GM08714 (cell line): Measurements from ENCODE around the gene HK1.
"Not testable (repeated sequence)": the region's sequence is repeated elsewhere in the genome, so short reads cannot be mapped to it uniquely, and the experiment has no call there.

Source experiments
- H3K4me3 ChIP-seq: fragments of 200-500 bp; sonication (Bioruptor generic); 2 replicates; pipeline ENCODE4 v1.5.1; 2014; ENCODE audit warnings: mild to moderate bottlenecking, low read length, inconsistent platforms
- ZNF274 ChIP-seq: IDR thresholded peaks from 2 replicates; pipeline ENCODE4 v1.6.1; 2012; ENCODE audit warnings: mild to moderate bottlenecking, low read depth, low read length

Gene HK1

DNA sequence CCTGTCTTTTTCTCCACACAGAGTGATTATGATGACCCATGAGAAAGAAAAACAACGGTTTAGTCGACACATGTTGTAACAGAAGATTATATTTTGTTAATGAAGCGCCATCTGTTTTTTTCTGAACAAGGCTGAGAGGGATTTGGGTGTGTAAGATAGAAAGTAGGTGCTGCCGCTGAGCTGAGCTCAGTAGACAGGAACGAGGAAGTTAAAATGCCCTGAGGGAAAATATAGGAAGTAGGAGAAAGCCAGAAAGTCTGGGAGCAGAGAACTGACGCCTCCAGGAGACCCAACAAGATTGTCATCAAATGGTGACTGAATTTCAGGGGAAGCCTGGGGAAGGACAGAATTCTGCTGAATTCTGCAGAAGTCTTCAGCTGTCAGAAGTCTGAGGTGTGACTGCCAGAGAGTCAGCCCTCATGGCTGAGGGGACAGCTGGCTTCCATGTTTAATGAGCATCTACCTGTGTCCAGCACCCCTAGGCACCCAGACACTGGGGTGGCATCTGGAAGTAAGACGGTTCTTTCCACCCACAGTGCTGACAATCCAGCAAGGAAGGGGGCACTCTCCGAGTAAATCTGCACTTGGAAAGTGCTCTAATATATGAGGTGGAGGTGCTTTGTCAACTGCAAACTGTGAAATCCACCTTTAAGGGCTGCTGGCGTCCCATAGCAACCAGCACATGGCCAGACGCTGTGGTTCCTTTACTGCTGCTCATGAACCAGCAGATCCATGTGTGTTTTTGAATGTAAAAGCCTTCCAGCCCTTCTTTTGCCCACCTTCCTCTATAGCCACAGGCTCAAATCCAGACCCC lies 160.4 kb downstream of the HK1 start:
- no peak overlapping the region for H3K4me3 ChIP-seq
- no peak for TF ChIP-seq ZNF274

DNA sequence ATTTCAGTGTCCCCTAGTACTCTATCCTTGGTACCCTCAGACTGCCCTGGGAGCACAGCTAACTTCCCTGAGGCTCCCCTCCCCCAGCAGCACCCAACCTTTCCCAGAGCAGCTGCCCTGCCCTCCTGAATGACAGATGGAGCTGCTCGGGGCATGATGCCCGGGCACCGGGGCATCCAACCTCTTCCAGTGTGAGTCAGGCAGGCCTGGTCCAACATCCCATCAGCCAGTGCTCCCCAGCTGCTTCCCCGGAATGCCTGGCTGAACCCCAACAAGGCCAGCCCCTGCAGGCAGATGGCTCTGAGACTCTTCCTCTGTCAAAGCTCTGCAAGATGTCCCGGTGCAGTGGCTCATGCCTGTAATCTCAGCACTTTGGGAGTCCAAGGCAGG lies 161.0 kb downstream of the HK1 start:
- no peak overlapping the region for H3K4me3 ChIP-seq
- no peak for TF ChIP-seq ZNF274

DNA sequence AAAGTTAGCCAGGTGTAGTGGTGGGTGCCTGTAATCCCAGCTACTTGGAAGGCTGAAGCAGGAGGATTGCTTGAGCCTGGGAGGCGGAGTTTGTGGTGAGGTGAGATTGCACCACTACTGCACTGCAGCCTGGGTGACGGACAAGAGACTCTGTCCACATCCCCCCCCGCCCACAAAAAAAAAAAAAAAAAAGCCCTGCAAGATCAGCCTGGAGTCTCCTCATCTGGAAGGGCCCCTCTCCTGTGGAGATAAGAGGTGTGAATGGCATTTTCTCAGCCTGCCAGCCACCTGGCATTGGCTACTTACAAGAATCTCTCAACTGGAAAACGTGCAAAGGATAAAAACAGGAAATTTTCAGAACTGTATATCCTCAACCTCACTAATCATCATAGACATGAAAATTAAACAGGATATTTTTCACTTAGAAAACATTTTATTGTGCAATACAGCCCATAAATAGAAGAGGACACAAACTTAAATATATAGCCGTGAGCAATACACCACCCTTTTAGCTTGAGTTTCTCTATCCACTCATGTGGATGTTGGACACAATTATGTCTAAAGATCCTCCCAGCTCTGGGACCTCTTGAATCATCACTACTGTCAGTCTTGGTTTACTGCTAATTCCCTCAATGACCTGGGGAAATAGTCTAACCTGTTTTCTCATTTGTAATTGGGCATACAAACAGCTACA lies 161.7 kb downstream of the HK1 start:
- H3K4me3 ChIP-seq, result no peak overlapping the region
- TF ChIP-seq ZNF274, result no peak

DNA sequence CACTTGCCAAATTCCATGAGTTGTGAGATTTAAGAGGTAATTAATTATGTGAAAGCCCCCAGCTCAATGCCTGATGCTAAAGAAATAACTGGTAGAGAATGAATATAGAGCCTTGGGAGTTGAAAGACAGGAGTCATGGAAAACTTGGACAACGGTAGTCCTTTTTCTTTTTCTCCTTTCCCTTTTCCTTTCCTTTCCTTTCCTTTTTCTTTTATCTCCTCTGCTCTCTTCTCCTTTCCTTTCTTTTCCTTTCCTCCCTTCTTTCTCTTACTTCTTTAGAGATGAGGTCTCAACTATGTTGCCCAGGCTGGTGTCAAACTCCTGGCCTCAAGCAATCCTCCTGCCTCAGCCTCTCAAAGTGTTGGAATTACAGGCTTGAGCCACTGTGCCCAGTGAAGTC lies 165.1 kb downstream of the HK1 start:
- TF ChIP-seq ZNF274, result no peak

DNA sequence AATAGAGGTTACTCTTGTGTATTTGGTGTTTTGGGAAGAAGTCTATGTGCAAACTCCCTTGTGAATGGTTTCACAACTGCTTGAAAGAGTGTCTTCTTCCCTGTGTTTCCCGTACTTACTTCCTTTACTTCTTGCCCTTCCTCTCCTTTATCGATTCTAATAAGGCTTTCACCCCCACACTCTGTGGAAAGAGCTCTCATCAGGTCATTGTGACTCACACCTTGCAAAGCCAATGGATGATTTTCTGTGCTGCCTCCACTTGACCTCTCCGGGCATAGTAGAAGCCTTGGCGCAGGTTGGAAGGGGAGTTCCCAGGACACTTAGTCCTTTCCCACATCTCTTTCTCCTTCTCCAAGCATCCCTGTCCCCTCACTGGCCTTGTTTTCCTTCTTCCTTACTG lies 166.7 kb downstream of the HK1 start:
- TF ChIP-seq ZNF274, result no peak
- no peak overlapping the region for H3K4me3 ChIP-seq

More for the DNA sequence above, 165.1 kb downstream of the HK1 start:
- H3K4me3 ChIP-seq, result no peak overlapping the region

DNA sequence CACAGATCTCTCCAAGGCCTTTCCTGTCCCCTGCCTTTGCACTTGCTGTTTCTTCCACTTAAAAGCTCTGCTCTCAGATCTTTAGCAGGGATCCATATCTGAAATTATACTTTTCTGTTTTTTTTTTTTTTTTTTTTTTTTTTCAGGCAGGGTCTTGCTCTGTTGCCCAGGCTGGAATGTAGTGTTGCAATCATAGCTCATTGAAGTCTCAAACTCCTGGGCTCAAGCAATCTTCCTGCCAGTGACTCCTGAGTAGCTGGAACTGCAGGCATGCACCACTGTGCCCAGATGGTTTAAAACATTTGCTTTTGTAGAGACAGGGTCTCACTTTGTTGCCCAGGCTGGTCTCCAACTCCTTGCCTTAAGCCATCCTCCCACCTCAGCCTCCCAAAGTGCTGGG lies 167.9 kb downstream of the HK1 start:
- no peak overlapping the region for H3K4me3 ChIP-seq

DNA sequence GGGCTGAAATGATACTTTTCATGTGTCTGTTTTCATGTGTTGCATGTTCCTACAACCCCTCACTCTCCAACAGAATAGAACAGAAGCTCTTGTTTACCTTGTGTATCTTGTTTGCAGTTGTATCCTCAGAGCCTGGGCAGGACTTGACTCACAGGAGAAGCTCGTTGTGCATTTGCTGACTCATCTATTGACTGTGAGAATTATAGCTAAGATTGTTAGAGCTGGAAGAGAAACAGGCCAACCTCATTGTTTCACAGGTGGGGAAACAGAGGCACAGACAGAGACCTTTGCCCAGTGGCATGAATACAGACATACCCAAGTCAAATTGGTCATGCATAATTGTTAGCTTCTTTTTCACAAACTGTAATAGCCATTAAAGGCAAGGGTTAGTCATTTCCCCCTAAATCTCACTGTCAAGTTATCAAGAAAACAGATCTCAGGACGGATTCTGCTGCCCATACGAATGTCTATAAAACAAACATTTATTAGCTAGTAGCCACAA lies 168.4 kb downstream of the HK1 start:
- no peak for TF ChIP-seq ZNF274

More for the DNA sequence above, 167.9 kb downstream of the HK1 start:
- no peak for TF ChIP-seq ZNF274

DNA sequence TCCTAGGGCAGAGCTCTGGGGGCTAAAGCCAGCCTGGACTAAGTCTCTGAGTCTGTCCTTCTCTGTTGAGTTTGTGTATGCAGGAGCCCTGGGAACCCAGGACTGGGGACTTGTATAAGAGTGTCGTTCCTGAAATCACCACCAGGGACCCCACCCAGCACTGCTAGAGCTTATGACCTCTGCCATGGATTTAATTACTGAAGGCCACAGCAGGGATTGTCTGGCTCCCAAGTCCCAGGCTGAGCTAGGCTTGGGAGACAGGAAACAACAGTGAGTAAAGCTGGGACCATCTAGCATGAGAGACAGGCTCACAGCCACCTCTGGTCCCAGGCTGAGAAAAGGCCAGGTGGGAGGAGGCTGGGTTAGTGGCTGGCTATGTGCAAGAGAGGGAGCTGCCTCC lies 171.5 kb downstream of the HK1 start:
- TF ChIP-seq ZNF274, result no peak
- H3K4me3 ChIP-seq, result no peak overlapping the region

More for the DNA sequence above, 168.4 kb downstream of the HK1 start:
- H3K4me3 ChIP-seq, result no peak overlapping the region

DNA sequence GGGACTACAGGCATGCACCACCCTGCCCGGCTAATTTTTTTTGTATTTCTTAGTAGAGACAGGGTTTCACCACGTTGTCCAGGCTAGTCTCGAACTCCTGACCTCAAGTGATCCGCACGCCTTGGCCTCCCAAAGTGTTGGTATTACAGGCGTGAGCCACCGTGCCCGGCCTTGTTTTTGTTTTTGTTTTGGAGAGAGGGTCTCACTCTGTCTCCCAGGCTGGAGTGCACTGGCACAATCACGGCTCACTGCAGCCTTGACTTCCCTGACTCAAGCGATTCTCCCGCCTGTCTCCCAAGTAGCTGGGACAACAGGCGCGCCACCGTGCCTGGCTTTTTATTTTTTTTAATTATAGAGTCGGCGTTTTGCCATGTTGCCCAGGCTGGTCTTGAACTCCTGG lies 172.1 kb downstream of the HK1 start:
- H3K4me3 ChIP-seq, result not testable (repeated sequence)

DNA sequence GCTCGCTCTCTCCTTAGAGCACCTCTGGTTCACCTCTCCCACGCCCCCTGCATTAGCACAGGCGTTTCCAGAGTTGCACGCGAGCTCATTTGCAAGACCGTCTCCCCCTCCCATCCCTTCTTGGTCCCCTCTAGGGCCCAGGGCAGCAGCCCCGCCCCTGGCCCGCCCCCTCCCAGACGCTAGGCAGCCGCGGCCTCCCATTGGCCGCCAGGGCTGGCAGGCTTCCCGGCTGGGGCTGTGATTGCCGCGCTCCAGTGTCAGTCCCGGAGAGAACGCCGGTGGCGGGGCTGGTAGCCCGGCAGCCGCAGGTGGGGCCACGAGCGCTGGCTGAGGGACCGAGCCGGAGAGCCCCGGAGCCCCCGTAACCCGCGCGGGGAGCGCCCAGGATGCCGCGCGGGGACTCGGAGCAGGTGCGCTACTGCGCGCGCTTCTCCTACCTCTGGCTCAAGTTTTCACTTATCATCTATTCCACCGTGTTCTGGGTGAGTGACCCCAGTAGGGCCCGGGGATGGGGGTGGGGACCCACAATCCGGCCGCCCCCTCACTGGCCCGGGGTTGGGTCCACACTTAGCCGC lies 173.0 kb downstream of the HK1 start, which contains the start of gene TSPAN15:
Gene TSPAN15, plus strand, starts transcription at position 257 of the 575 bp plus-strand sequence. Its CDS starts 130 bp downstream, at position 387.
- H3K4me3 ChIP-seq, result peak within 1 kb of the TSS; percentile 55; the same call in 1 of the 2 replicates
- TF ChIP-seq ZNF274, result no peak
